Measurements from ENCODE around the gene RTRAF. TPM values are rescaled to one million over a fixed set of nuclear protein-coding genes. Genes with fewer than 3 reads are reported as not detected.

The RTRAF gene
- total RNA-seq = 100 to 1,000 TPM; 194 to 217 TPM

DNA sequence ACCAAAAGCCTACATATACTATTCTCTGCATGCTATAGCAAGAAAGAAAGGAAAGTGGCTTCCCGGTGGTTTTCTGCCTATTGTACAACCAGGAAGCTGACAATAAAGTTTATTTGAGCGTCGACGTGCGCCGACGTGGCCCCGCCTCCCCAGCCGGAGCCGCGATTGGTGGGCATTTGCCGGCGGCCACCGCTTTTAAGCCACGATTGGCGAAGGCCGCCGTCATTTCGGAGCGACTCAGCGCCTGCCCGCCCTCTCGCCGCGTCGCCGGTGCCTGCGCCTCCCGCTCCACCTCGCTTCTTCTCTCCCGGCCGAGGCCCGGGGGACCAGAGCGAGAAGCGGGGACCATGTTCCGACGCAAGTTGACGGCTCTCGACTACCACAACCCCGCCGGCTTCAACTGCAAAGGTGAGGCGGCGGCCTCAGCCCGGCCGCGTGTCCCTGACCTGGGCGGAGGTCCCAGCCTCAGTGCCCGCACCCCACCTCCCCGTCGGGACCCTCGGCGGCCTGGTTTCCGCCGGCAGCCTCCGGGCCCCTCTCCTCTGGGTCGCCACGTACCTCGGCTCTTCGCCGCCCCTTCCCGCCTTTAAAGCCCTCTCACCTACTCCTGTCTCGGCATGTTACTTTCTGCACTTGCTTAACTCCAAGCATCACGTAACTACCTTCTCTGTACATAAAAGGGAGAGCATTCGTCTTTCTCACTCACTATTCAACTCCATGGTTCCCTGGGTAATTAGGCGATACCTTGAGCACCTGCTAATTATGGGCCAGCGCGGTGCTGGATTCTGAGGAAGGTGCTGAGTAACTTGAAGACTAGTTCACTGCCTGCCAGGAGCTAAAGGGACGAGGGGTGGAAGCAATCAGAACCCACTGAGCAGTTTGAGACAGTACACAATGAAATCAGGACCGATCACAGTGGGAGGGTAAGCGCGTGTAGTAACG is at the start of gene RTRAF:
RTRAF (plus strand) TSS at position 254 of the 942 bp plus-strand sequence; CDS start at position 348, 94 bp downstream.
- Mint-ChIP-seq H3K27me3 (no peaks in the 10 kb centered on the region), H3K36me3 (ENCODE audit: low read depth) (peaks cover 27% of the 10 kb centered on the region), H3K4me3 (peak within 1 kb of the TSS; percentile 95), H3K27ac (peak within 1 kb of the TSS; percentile 90), H3K4me1 (peaks cover 38% of the 10 kb centered on the region), H3K9me3 (no peaks in the 10 kb centered on the region)
- ChIA-PET CTCF (no interaction called here), POLR2A (no interaction called here)
- DNase-seq = peak; percentile 92

DNA sequence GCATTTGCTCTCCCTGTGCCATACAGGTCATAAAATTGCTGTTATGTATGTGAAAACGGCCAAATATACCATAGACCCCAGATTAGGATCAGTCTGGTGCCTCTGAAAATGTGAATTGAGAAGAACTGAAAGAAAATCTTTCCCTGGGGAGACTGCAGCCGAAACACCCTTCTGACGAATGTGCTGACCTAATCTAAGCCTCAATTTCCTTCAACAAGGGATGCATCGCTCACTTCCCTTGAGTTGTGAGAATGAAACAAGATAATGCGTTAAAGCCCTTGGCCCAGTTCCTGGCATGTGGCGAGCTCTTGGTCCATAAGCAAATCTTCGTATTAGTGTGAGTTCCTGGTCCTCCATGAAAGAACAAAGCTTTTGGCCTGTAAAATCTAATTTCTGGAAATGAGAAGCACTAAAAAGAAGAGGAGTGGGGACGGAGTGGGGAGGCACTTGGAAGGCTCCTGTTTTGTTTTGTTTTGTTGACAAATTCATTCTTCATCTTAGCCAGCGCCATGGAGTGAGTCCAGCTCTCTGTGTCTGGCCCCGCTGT is 49.5 kb upstream of the RTRAF start:
- DNase-seq = no peak
- ChIA-PET POLR2A (interaction anchor here (0.9 kb wide), 1 partner anchor 112 kb away, joined by 3 read pairs; no protein-coding TSS in a partner anchor), CTCF (no interaction called here)
- Mint-ChIP-seq H3K9me3 (peaks cover 5% of the 10 kb centered on the region), H3K4me3 (no peak overlapping the region), H3K27ac (no peak overlapping the region), H3K27me3 (no peaks in the 10 kb centered on the region), H3K4me1 (peaks cover 14% of the 10 kb centered on the region), H3K36me3 (ENCODE audit: low read depth) (peaks cover 60% of the 10 kb centered on the region)

DNA sequence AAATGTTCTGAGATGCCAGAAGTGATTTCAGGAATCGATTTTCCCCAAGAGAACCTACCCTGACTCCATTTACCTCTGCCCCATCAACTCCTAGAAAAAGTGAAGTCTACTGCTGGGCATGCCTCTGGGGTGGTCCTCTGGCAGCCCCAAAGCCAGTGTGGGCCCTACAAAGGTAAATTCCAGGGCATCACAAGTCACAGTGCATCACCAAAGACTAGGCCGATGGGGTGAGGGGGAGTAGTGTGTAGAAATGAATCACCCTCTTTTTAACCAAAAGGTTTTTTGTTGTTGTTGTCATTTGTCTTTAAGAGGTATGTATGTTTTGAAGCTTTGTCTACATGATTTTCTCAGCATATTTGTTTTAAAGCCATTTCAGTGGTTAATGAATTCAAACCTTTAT is 46.4 kb upstream of the RTRAF start:
- Mint-ChIP-seq H3K27ac (no peak overlapping the region), H3K36me3 (ENCODE audit: low read depth) (peaks cover 74% of the 10 kb centered on the region), H3K9me3 (peaks cover 25% of the 10 kb centered on the region), H3K4me3 (no peak overlapping the region), H3K4me1 (peaks cover 23% of the 10 kb centered on the region), H3K27me3 (no peaks in the 10 kb centered on the region)
- ChIA-PET CTCF (no interaction called here), POLR2A (no interaction called here)
- no peak for DNase-seq

GRCh38 chr14:51950007-51950406 is 39.3 kb upstream of the RTRAF start:
- Mint-ChIP-seq H3K27ac (no peak overlapping the region), H3K27me3 (no peaks in the 10 kb centered on the region), H3K4me1 (peaks cover 10% of the 10 kb centered on the region), H3K36me3 (ENCODE audit: low read depth) (peaks cover 82% of the 10 kb centered on the region), H3K9me3 (peaks cover 19% of the 10 kb centered on the region), H3K4me3 (no peak overlapping the region)
- POLR2A ChIA-PET = no interaction called here
- CTCF ChIA-PET = no interaction called here
- DNase-seq = no peak

DNA sequence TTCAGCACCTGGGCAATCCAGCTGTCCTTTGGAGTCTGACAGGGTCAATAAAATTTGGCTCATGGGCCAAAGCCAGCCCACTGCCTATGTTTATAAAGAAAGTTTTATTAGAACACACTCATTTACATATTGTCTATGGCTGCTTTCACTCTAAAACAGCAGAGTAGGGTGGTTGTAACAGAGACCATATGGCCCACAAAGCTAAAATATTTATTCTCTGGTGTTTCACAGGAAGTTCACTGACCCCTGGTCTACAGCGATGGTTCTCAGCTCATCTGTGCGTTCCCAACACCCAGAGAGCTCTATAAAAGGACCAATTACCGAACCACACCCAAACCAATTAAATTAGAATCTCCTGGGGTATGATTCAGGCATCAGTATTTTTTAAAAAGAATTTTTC is 37.7 kb upstream of the RTRAF start:
- no peak for DNase-seq
- ChIA-PET CTCF (interaction anchor here (0.6 to 1.3 kb wide), 4 partner anchors 13 to 127 kb away, joined by 3 to 5 read pairs (median 4); no protein-coding TSS in a partner anchor), POLR2A (no interaction called here)
- H3K27ac Mint-ChIP-seq = no peak overlapping the region
- H3K27me3 Mint-ChIP-seq = no peaks in the 10 kb centered on the region
- peaks cover 8% of the 10 kb centered on the region for H3K9me3 Mint-ChIP-seq
- peaks cover 81% of the 10 kb centered on the region for H3K36me3 Mint-ChIP-seq (ENCODE audit: low read depth)
- no peak overlapping the region for H3K4me3 Mint-ChIP-seq
- peaks cover 4% of the 10 kb centered on the region for H3K4me1 Mint-ChIP-seq

- no peak overlapping the region for H3K4me3 Mint-ChIP-seq
- ChIA-PET POLR2A (no interaction called here), CTCF (interaction anchor here (0.8 kb wide), 1 partner anchor 59 kb away, joined by 3 read pairs; no protein-coding TSS in a partner anchor)
- H3K36me3 Mint-ChIP-seq (ENCODE audit: low read depth) = peaks cover 95% of the 10 kb centered on the region
- no peak for DNase-seq
- no peaks in the 10 kb centered on the region for H3K4me1 Mint-ChIP-seq
- no peak overlapping the region for H3K27ac Mint-ChIP-seq
- H3K9me3 Mint-ChIP-seq = peaks cover 21% of the 10 kb centered on the region
- no peaks in the 10 kb centered on the region for H3K27me3 Mint-ChIP-seq
These were observed 35.3 kb upstream of the RTRAF start for GRCh38 chr14:51954031-51954430.

GRCh38 chr14:51954657-51955056 is 34.7 kb upstream of the RTRAF start:
- no peaks in the 10 kb centered on the region for H3K4me1 Mint-ChIP-seq
- no peak for DNase-seq
- CTCF ChIA-PET = interaction anchor here (0.8 kb wide), 1 partner anchor 60 kb away, joined by 3 read pairs; no protein-coding TSS in a partner anchor
- H3K36me3 Mint-ChIP-seq (ENCODE audit: low read depth) = peaks cover 98% of the 10 kb centered on the region
- POLR2A ChIA-PET = no interaction called here
- H3K9me3 Mint-ChIP-seq = peaks cover 26% of the 10 kb centered on the region
- no peak overlapping the region for H3K27ac Mint-ChIP-seq
- H3K27me3 Mint-ChIP-seq = no peaks in the 10 kb centered on the region
- H3K4me3 Mint-ChIP-seq = no peak overlapping the region

GRCh38 chr14:51957950-51958349 is 31.4 kb upstream of the RTRAF start:
- no peak for DNase-seq
- Mint-ChIP-seq H3K27me3 (no peaks in the 10 kb centered on the region), H3K36me3 (ENCODE audit: low read depth) (peaks cover 94% of the 10 kb centered on the region), H3K9me3 (peaks cover 33% of the 10 kb centered on the region), H3K27ac (no peak overlapping the region), H3K4me3 (no peak overlapping the region), H3K4me1 (peaks cover 24% of the 10 kb centered on the region)
- ChIA-PET POLR2A (no interaction called here), CTCF (interaction anchor here (0.9 to 1.8 kb wide), 3 partner anchors 17 to 58 kb away, joined by 3 to 6 read pairs (median 3); no protein-coding TSS in a partner anchor)

DNA sequence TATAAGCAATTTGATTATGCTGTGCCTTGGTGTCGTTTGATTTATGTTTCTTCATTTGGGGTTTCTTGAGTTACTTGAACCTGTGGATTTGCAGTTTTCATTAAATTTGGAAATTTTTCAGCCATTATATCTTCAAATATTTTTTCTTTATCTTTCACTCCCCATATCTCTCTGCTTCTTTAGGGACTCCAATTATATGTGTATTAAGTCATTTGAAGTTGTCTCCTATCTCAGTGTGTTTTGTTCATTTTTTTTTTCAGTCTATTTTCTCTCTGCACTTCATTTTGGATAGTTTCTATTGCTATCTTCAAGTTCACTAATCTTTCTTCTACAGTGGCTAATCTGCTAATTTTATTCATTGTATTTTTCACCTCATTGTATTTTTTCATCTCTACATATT is 29.4 kb upstream of the RTRAF start:
- H3K27me3 Mint-ChIP-seq = no peaks in the 10 kb centered on the region
- no peak overlapping the region for H3K4me3 Mint-ChIP-seq
- peaks cover 32% of the 10 kb centered on the region for H3K4me1 Mint-ChIP-seq
- DNase-seq = no peak
- no peak overlapping the region for H3K27ac Mint-ChIP-seq
- CTCF ChIA-PET = no interaction called here
- peaks cover 84% of the 10 kb centered on the region for H3K36me3 Mint-ChIP-seq (ENCODE audit: low read depth)
- peaks cover 33% of the 10 kb centered on the region for H3K9me3 Mint-ChIP-seq
- POLR2A ChIA-PET = no interaction called here

DNA sequence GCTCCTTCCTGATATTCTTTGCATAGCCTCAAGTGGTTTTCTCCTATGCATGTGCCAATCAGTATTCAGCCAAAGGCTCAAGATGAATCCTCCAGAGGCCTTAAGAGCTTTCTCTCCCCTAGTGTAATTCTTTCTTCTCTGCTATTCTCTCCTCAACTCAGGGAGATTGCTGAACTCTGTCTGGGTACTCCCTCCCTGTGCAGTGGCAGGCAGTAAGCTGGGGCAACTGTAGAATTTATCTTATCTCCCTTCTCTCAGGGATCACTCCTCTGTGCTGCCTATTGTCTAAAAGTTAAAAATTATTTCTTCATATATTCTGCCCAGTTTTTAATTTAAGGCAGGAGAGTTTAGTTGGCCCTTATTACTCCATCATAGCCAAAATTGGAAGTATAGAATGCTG is 28.5 kb upstream of the RTRAF start:
- POLR2A ChIA-PET = no interaction called here
- H3K27me3 Mint-ChIP-seq = no peaks in the 10 kb centered on the region
- H3K9me3 Mint-ChIP-seq = peaks cover 30% of the 10 kb centered on the region
- CTCF ChIA-PET = no interaction called here
- no peak overlapping the region for H3K27ac Mint-ChIP-seq
- peaks cover 32% of the 10 kb centered on the region for H3K4me1 Mint-ChIP-seq
- H3K4me3 Mint-ChIP-seq = no peak overlapping the region
- DNase-seq = no peak
- H3K36me3 Mint-ChIP-seq (ENCODE audit: low read depth) = peaks cover 77% of the 10 kb centered on the region

DNA sequence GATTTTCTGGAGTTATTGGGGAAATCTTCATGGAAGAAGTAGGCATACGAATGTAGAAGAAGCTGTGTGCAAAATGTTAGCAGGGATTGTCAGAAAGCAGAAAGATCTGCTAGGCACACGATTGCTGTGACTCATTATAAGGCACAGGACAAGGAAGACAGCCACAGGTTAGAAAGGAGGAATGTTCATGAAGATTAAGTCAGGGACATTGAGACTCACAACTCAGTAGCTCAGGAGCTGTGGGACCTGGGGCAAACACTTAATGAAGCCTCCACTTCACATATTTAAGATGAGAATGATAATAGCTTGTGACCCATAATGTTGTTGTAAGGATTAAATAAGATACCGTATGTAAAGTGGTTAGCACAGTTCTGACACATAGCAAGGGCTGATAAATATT is 26.6 kb upstream of the RTRAF start:
- Mint-ChIP-seq H3K9me3 (peaks cover 23% of the 10 kb centered on the region), H3K4me3 (no peak overlapping the region), H3K4me1 (peaks cover 32% of the 10 kb centered on the region), H3K27ac (peak overlapping the region; percentile 10), H3K36me3 (ENCODE audit: low read depth) (peaks cover 59% of the 10 kb centered on the region), H3K27me3 (no peaks in the 10 kb centered on the region)
- ChIA-PET POLR2A (interaction anchor here (0.5 kb wide), 1 partner anchor 215 kb away, joined by 3 read pairs; no protein-coding TSS in a partner anchor), CTCF (interaction anchor here (1.0 kb wide), 1 partner anchor 26 kb away, joined by 3 read pairs; no protein-coding TSS in a partner anchor)
- no peak for DNase-seq

- no peak for DNase-seq
- peaks cover 53% of the 10 kb centered on the region for H3K36me3 Mint-ChIP-seq (ENCODE audit: low read depth)
- H3K4me3 Mint-ChIP-seq = no peak overlapping the region
- no peaks in the 10 kb centered on the region for H3K27me3 Mint-ChIP-seq
- peaks cover 19% of the 10 kb centered on the region for H3K9me3 Mint-ChIP-seq
- POLR2A ChIA-PET = interaction anchor here (0.5 kb wide), 1 partner anchor 215 kb away, joined by 3 read pairs; no protein-coding TSS in a partner anchor
- CTCF ChIA-PET = no interaction called here
- peaks cover 32% of the 10 kb centered on the region for H3K4me1 Mint-ChIP-seq
- no peak overlapping the region for H3K27ac Mint-ChIP-seq
These were observed 26.1 kb upstream of the RTRAF start for GRCh38 chr14:51963286-51963685.

GRCh38 chr14:51967521-51967920 is 21.8 kb upstream of the RTRAF start:
- Mint-ChIP-seq H3K27ac (no peak overlapping the region), H3K27me3 (no peaks in the 10 kb centered on the region), H3K9me3 (no peaks in the 10 kb centered on the region), H3K4me1 (peaks cover 13% of the 10 kb centered on the region), H3K4me3 (no peak overlapping the region), H3K36me3 (ENCODE audit: low read depth) (peaks cover 39% of the 10 kb centered on the region)
- ChIA-PET POLR2A (interaction anchor here (0.5 kb wide), 1 partner anchor 42 kb away, joined by 3 read pairs; no protein-coding TSS in a partner anchor), CTCF (interaction anchor here (1.1 kb wide), 1 partner anchor 11 kb away, joined by 6 read pairs; no protein-coding TSS in a partner anchor)
- no peak for DNase-seq

All from activated CD4-positive, alpha-beta T cell treated with anti-CD3 and anti-CD28 coated beads, Interleukin-2, amount 10 ng/mL, durations not matched to agents 7 days and 5 days (primary cell).